Stimulated activated CD8-positive, alpha-beta memory T cell treated with anti-CD3 and anti-CD28 coated beads, Interleukin-7, amount 100 ng/mL, for 48 hours (primary cell): ENCODE measurements around the gene CMTR1.

ENCODE experiments used
- DNase-seq, 2 donors: peaks; one replicate each; pipeline ENCODE4 v3.0.0-alpha.2; 2020; ENCODE audit warnings: low read depth in 1 of 2; ENCODE audit errors: extremely low read depth in 1 of 2

The CMTR1 gene

DNA sequence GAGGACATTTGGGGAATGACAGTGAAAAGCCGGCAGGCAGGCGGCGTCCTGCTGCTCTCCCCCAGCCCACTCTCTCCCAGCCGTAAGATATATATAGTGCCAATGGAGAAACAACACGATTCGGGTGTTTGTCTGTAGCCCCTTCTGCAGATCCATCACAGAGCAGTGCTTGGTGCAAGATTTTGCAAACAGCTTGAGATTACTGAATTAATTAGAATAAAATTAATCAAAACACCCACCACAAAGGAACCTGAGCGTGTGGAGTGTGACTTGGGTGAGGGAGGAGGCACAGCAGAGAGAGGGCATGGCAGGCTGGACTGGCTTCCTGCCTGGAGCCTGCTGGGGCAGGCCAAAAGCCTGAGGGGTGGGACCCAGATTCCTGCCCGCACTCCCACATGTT lies 95.5 kb downstream of the CMTR1 start:
- no peak for DNase-seq

DNA sequence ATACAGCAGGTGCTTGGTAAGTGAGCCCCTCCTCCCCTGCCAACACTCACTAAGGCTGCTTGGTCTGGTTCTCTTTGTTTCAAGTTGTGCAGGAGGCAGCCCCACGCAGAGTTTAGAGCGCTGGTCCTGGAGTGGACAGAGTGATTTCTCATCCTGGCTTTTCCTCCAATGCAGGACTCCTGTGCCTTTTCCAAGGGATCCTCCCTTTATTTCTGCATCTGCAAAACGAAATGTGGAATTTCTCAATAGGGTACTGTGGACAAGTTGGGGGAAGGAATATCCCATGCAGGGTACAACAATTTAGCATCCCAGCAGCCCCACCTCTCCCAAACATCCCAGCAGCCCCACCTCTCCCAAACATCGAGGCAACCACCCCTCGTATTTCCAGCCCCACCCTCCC lies 97.3 kb downstream of the CMTR1 start:
- no peak for DNase-seq

DNA sequence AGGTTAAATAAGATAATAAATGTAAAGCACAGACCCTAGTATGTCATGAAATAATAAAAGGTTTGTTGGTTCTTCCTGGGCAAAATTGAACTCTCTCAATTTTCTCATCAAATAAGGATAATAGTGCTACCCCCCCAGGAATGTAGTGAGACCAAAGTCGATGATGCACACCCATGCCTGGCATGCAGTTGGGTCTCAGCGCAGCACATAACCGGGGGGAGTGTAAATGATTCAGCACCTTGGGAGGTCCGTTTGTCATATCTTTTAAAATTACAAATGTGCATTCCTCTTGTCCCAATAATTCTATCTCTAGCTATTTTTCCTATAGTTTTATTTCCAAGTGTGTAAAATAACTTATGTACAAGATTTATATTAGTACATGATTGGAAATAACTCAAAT lies 98.0 kb downstream of the CMTR1 start:
- no peak for DNase-seq
